GM23338 (cell line): ENCODE data around the gene CGNL1. TPM values are rescaled to one million over a fixed set of nuclear protein-coding genes. Genes with fewer than 3 reads are reported as not detected.

Experiments
- ATAC-seq: fragments of 200-7000 bp; cut with Tn5 transposase; 3 replicates; pipeline ENCODE4 v1.9.1; 2020
- DNase-seq: peaks from one replicate; pipeline ENCODE4 v3.0.0-alpha.2; 2015; ENCODE audit warnings: low spot score
- H2AFZ ChIP-seq: fragments of 200-600 bp; sonication (generic); 2 replicates; pipeline ENCODE4 v1.8.0; 2016; ENCODE audit warnings: antibody characterized with exemption, mild to moderate bottlenecking, moderate library complexity
- H3F3A ChIP-seq: fragments of 200-600 bp; sonication (generic); replicated peaks from 2 replicates; pipeline ENCODE4 v1.8.0; 2017; ENCODE audit warnings: antibody characterized with exemption, mixed run types, low read depth
- H3K27ac ChIP-seq: fragments of 200-600 bp; sonication (generic); 2 replicates; pipeline ENCODE4 v1.6.1; 2016; ENCODE audit warnings: low read depth
- H3K27me3 ChIP-seq: fragments of 200-600 bp; sonication (generic); 2 replicates; pipeline ENCODE4 v1.8.0; 2016; ENCODE audit warnings: mild to moderate bottlenecking, mixed run types, moderate library complexity; ENCODE audit not compliant: insufficient read depth
- H3K36me3 ChIP-seq: fragments of 200-600 bp; sonication (generic); 2 replicates; pipeline ENCODE4 v1.8.0; 2016; ENCODE audit warnings: mild to moderate bottlenecking; ENCODE audit not compliant: insufficient read depth
- H3K4me1 ChIP-seq: fragments of 200-600 bp; sonication (generic); 2 replicates; pipeline ENCODE4 v1.8.0; 2016; ENCODE audit warnings: mild to moderate bottlenecking, moderate library complexity; ENCODE audit not compliant: insufficient read depth
- H3K4me2 ChIP-seq: fragments of 200-600 bp; sonication (generic); 2 replicates; pipeline ENCODE4 v1.7.1; 2017; ENCODE audit warnings: mixed run types
- H3K4me3 ChIP-seq: fragments of 200-600 bp; sonication (generic); 2 replicates; pipeline ENCODE4 v1.6.1; 2016; ENCODE audit warnings: mixed run types
- H3K79me2 ChIP-seq: fragments of 200-600 bp; sonication (generic); replicated peaks from 2 replicates; pipeline ENCODE4 v1.8.0; 2017; ENCODE audit warnings: mild to moderate bottlenecking; ENCODE audit not compliant: insufficient read depth
- H3K9me2 ChIP-seq: fragments of 200-600 bp; sonication (generic); 2 replicates; pipeline ENCODE4 v1.8.0; 2017; ENCODE audit not compliant: insufficient read depth
- H4K20me1 ChIP-seq: fragments of 200-600 bp; sonication (generic); replicated peaks from 2 replicates; pipeline ENCODE4 v1.8.0; 2017; ENCODE audit warnings: mild to moderate bottlenecking; ENCODE audit not compliant: insufficient read depth
- H3K27ac Mint-ChIP-seq: 2 replicates; pipeline ENCODE4 v1.8.0; 2020; ENCODE audit warnings: inconsistent platforms, mild to moderate bottlenecking, moderate library complexity, mixed read lengths
- H3K27me3 Mint-ChIP-seq: 3 replicates; pipeline ENCODE4 v1.8.0; 2022; ENCODE audit warnings: low read depth, mild to moderate bottlenecking, moderate library complexity, mixed read lengths, inconsistent platforms; ENCODE audit not compliant: insufficient read depth, poor library complexity
- H3K36me3 Mint-ChIP-seq: 3 replicates; pipeline ENCODE4 v1.8.0; 2021; ENCODE audit warnings: low read depth, mild to moderate bottlenecking, inconsistent platforms, moderate library complexity, mixed read lengths
- H3K4me1 Mint-ChIP-seq: 3 replicates; pipeline ENCODE4 v1.8.0; 2020; ENCODE audit warnings: mild to moderate bottlenecking, inconsistent platforms, mixed read lengths
- H3K4me3 Mint-ChIP-seq: 3 replicates; pipeline ENCODE4 v1.8.0; 2021; ENCODE audit warnings: moderate library complexity, mild to moderate bottlenecking, inconsistent platforms, mixed read lengths
- H3K9me3 Mint-ChIP-seq: 3 replicates; pipeline ENCODE4 v1.8.0; 2020; ENCODE audit warnings: moderate library complexity, mild to moderate bottlenecking, inconsistent platforms, mixed read lengths
- EZH2 ChIP-seq: fragments of 200-600 bp; sonication (generic); IDR thresholded peaks from one replicate; pipeline ENCODE4 v1.8.0; 2017; ENCODE audit warnings: antibody characterized with exemption, mild to moderate bottlenecking, low read depth; ENCODE audit not compliant: unreplicated experiment
- EZH2phosphoT487 ChIP-seq: fragments of 200-600 bp; sonication (generic); IDR thresholded peaks from one replicate; pipeline ENCODE4 v1.8.1; 2018; ENCODE audit warnings: antibody characterized with exemption; ENCODE audit not compliant: unreplicated experiment
- JUNB ChIP-seq: IDR thresholded peaks from one replicate; pipeline ENCODE4 v1.6.1; 2016; ENCODE audit warnings: antibody characterized with exemption; ENCODE audit not compliant: unreplicated experiment
- STAT1 ChIP-seq: IDR thresholded peaks from one replicate; pipeline ENCODE4 v1.6.1; 2016; ENCODE audit warnings: antibody characterized with exemption; ENCODE audit not compliant: unreplicated experiment
- ZNF114 ChIP-seq: fragments of 250-450 bp; sonication (Bioruptor Pico); IDR thresholded peaks from 2 replicates; pipeline ENCODE4 v1.5.0; 2020; ENCODE audit warnings: mild to moderate bottlenecking, moderate library complexity
- ZNF331 ChIP-seq: fragments of 250-450 bp; sonication (Bioruptor Pico); IDR thresholded peaks from 2 replicates; pipeline ENCODE4 v1.5.0; 2020; ENCODE audit warnings: low read depth, mild to moderate bottlenecking, moderate library complexity
- ZNF462 ChIP-seq: fragments of 250-450 bp; sonication (Bioruptor Pico); IDR thresholded peaks from 2 replicates; pipeline ENCODE4 v1.5.0; 2020; ENCODE audit warnings: mild to moderate bottlenecking, moderate library complexity
- polyA plus RNA-seq: library from polyadenylated mRNA; unstranded; fragments of >200 nt; fragmentation: Nextera tagmentation; extraction: Ambion mirVana; gene quantifications from 2 replicates; pipeline ENCODE4 v1.2.1, GENCODE V29; 2016
- total RNA-seq: library from RNA; depleted of rRNA; stranded (reverse); fragments of >200 nt; shearing (Covaris generic); gene quantifications from 2 replicates; pipeline ENCODE4 v1.2.3, GENCODE V29; 2014

Gene CGNL1
- total and polyA plus RNA-seq, 2 experiments from 2014 or later = 20.0 to 57.8 TPM

- Histone ChIP-seq H3K4me2 (peak overlapping the region; percentile 12; the same call in 1 of the 2 replicates), H3K27ac (peak overlapping the region; percentile 8)
- TF ChIP-seq EZH2phosphoT487 (no peak), STAT1 (no peak), EZH2 (no peak), ZNF331 (no peak), ZNF462 (CRISPR knock-in tag) (no peak), ZNF114 (no peak), JUNB (no peak)
Measured at GRCh38 chr15:57444877-57445513, 68.7 kb downstream of the CGNL1 start.

More at GRCh38 chr15:57444877-57445513, 68.7 kb downstream of the CGNL1 start:
- Histone ChIP-seq H3F3A (no peaks in the 10 kb centered on the region), H3K9me2 (no peaks in the 10 kb centered on the region; the same call in 1 of the 2 replicates), H3K36me3 (peaks cover 19% of the 10 kb centered on the region; the same call in 1 of the 2 replicates), H3K79me2 (peaks cover 7% of the 10 kb centered on the region; the same call in 1 of the 2 replicates), H4K20me1 (no peaks in the 10 kb centered on the region), H3K27me3 (no peaks in the 10 kb centered on the region), H2AFZ (no peak overlapping the region), H3K4me3 (no peak overlapping the region), H3K4me1 (peaks cover 16% of the 10 kb centered on the region)
- Mint-ChIP-seq H3K4me1 (peaks cover 29% of the 10 kb centered on the region), H3K27me3 (no peaks in the 10 kb centered on the region), H3K36me3 (peaks cover 46% of the 10 kb centered on the region), H3K9me3 (no peaks in the 10 kb centered on the region), H3K4me3 (no peak overlapping the region), H3K27ac (peak overlapping the region; percentile 90)
- 0 out of 3 replicates have a peak, but pooled peaks have one; percentile 25 for ATAC-seq
- no peak for DNase-seq
